GM19240 (cell line): Measurements from ENCODE around the gene PEX3.

ENCODE experiments used
- DNase-seq: peaks from one replicate; pipeline ENCODE4 v3.0.0; 2011; ENCODE audit warnings: low spot score; ENCODE audit not compliant: insufficient read length

PEX3 gene, protein sequence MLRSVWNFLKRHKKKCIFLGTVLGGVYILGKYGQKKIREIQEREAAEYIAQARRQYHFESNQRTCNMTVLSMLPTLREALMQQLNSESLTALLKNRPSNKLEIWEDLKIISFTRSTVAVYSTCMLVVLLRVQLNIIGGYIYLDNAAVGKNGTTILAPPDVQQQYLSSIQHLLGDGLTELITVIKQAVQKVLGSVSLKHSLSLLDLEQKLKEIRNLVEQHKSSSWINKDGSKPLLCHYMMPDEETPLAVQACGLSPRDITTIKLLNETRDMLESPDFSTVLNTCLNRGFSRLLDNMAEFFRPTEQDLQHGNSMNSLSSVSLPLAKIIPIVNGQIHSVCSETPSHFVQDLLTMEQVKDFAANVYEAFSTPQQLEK

GRCh38 chr6:143450453-143451371, at the start of gene PEX3, which contains the start of gene ADAT2:
PEX3 (plus strand) TSS chr6:143450805; CDS start chr6:143451043, 238 bp downstream.
ADAT2 (minus strand) TSS chr6:143450695; CDS start chr6:143450658, 37 bp downstream.
- DNase-seq = peak; percentile 45

DNA sequence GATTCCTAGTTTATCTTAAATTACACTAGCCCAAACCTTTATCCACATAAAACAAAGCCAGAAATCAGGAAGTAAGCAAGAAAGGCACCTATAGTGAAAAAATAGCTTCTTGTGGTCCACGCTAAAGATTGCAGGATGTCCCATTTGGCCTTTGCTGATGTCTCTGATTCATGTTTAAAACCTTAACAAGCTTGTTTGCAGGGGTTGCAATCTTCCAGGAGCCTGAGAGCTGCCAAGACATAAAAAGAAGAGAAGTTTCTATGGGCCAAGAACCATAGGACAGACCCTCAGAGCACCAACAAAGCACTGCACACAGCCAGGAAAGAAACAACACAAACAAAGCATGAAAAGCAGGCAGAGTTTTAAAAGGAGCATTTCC, 49.5 kb upstream of the PEX3 start:
- no peak for DNase-seq

- no peak for DNase-seq
These were observed 48.8 kb upstream of the PEX3 start for GRCh38 chr6:143401636-143402370.

GRCh38 chr6:143402721-143403336, 47.8 kb upstream of the PEX3 start:
- no peak for DNase-seq

DNA sequence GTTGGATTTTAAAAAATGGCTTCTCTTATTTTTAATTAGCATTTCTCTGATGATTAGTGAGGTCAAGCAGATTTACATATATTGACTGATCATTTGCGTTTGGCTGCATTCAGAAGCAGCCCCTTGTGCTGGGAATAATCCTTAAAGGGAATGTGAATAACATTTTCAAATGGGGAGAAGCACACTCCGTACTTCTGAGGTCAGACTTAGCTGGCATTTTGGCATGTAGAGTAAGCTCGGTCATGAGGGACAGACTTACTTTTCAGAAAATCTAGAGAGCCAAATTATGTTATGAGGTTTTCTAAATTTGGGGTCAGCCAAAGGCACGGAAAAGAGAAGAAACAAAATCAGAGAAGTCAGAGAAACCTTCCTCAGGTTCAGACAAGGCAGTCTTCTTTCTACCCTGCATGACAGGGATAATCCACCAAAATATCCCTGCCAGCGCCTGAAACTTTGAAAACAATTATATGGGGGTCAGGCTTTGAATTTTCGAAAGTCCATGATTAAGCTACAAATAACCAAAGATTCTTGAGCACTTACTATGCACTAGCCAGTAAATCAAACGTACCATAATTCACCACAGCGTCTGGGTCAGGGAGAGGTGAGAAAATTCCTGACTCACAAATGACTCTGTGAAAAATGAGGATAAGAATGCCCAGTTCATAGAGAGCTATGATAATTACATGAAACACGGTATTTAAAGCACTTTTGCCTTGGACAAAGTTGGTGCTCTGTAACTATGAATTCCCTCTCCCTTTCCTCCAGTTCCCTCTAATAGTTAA, 45.0 kb upstream of the PEX3 start:
- no peak for DNase-seq

DNA sequence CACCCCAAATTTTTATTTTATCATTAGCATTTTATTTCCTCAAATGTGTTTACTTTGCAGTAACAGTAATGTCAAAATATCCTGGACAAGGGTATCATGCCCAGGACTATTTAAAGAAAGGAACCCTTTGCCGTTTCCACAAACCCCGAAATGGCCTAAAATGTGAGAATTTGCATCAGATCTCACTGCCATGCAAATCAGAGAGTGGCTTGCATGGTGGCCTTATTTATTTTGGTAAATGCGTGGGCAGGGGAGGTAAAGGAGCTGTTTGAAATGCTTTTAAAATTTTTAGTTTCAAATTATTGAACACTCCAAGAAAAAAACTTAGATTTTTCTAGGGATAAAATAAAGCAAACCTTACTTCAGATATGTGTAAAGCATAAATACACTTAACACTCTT, 43.9 kb upstream of the PEX3 start:
- DNase-seq = no peak

DNA sequence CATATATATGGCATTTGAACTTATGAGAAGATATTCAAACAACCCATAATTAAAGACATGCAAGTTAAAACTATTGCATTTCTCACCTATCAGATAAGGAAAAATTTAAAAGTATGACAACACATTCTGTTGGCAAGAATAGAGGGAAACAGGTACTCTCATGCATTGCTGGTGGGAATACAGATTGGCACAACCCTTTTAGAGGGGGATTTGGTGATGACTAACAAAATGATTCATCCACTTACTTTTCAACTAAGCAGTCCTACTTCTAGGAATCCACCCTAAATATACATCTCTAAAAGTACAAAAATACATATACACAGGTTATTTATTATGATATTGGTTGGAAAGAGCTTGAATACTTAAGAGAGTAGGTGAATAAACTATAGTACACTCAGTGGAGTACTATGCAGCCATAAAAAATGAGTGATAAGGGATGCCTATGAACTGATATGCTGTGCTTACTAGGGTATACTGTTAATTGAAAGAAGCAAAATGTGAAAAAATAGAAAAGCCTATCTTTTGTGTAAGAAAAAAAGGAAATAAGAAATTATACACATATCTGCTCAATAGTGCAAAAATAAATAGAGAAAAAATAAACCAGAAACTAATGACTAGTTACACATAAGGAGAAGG, 42.3 kb upstream of the PEX3 start:
- DNase-seq = no peak

GRCh38 chr6:143408787-143409162, 41.8 kb upstream of the PEX3 start:
- no peak for DNase-seq

DNA sequence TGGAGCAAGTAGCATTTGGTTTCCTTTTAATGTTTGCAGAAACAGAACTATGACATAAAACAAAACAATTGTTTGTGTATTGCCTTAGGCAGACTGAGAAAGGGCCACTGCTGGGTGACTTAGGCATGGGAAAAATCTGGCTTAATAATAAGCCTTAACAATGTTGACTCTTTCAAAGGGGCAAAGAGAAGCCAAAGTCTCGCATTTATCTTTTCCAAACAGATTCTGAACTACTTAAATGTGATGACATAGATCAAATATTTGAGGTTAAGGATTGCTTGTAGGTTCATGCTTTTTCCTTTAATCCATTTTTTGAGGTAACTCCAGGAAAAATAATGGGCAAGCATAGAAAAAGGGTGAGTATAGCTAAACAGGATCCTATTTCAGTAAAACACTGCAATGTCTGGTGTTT, 39.7 kb upstream of the PEX3 start:
- no peak for DNase-seq

GRCh38 chr6:143414769-143415168, 35.8 kb upstream of the PEX3 start:
- DNase-seq = no peak

GRCh38 chr6:143419526-143419925, 31.1 kb upstream of the PEX3 start:
- DNase-seq = no peak

DNA sequence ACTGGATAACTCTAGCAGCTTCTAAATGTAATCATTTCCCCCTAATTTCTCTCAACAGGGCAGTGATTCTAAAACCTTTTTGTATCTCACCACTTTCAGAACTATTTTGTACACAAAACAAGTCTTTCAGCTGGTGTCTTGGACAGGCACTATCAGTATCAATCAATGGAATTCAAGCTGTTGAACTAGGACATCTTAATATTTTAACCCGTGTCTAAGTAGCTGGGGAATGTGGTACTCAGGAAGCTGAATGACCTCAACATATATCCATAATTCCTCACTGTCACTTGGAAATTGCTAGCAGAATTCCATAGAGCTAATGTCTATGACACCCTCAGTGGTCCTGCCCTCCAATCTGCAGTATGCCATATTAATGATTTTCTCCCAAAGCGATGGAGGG, 24.6 kb upstream of the PEX3 start:
- no peak for DNase-seq

DNA sequence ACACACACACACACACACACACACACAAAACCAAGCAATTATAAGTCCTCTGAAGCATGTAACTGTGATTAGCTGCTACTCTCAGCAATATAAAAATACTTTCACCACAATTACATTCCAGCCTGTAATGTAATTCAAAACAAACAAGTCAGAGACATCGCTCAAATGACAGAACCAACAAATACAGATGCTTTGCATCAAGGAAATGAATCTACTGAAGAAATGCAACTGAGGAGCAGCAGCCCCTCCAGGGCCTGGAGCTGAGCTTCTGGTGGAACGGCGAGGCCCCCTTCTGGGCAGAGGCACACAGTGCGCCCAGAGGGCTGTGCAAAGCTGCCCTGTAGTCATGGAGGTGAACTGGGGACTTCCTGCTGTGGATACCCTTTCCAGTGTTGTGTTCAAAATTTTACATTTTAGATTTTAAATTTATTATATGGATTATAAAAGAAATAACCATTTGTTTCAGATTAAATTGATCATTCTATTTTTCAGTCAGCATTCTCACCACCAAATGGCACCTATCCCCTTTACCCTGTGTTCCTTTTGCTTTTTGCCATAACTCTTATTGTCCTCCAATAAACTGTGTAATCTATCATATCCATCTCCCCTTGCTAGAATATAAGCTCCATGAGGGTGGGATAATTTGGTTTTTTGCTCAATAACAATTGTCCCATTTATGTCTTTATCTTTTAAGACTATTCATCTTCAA, 23.3 kb upstream of the PEX3 start:
- DNase-seq = peak; percentile 50

DNA sequence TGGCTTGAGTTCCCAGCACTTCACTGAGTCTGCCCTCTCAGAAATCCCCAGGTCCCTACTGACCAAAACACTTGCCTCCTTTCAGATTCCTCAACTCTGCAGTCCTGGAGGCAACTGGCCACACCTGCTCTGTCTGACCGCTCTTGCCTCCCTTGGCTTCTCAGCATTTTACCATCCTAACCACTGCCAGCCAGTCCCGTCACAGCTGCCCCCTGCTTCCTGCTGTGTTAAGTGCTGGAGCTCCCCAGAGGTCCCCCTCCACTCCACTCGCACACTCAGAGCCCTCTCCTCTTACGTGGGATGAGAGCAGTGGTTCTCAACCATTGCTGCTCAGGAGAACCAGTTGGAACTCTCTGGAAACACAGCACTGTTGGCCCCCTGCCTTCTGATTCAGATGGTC, 20.6 kb upstream of the PEX3 start:
- no peak for DNase-seq

DNA sequence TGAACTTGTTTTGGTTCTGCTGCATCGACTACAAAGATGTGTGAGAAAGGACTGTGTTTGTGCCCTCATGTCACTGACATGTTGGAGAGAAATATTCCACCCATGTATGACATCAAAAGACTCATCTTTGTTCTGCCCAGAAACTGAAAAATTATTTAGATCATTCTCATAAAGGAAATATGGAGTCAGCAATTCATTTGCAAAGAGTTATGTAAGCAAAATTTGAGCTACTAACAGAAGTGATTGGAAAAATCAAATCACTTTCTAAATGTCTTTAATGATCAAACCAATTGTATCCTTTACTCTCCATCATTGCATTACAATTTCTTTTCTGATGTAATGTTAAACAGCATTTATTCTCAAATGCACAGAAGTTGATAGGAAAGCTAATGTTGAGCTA, 19.4 kb upstream of the PEX3 start:
- DNase-seq = no peak

- DNase-seq = no peak
These were observed 18.0 kb upstream of the PEX3 start for GRCh38 chr6:143432588-143432987.

- DNase-seq = no peak
These were observed 9.6 kb upstream of the PEX3 start for GRCh38 chr6:143441010-143441409.

GRCh38 chr6:143441680-143442545, 8.7 kb upstream of the PEX3 start:
- DNase-seq = no peak
